Measurements from ENCODE around the gene NUPR1. TPM values are rescaled to one million over a fixed set of nuclear protein-coding genes. Genes with fewer than 3 reads are reported as not detected.
"Not testable (repeated sequence)": the region's sequence is repeated elsewhere in the genome, so short reads cannot be mapped to it uniquely, and the experiment has no call there.

NUPR1 gene
- polyA plus RNA-seq, 1 donor = 16.0 TPM

DNA sequence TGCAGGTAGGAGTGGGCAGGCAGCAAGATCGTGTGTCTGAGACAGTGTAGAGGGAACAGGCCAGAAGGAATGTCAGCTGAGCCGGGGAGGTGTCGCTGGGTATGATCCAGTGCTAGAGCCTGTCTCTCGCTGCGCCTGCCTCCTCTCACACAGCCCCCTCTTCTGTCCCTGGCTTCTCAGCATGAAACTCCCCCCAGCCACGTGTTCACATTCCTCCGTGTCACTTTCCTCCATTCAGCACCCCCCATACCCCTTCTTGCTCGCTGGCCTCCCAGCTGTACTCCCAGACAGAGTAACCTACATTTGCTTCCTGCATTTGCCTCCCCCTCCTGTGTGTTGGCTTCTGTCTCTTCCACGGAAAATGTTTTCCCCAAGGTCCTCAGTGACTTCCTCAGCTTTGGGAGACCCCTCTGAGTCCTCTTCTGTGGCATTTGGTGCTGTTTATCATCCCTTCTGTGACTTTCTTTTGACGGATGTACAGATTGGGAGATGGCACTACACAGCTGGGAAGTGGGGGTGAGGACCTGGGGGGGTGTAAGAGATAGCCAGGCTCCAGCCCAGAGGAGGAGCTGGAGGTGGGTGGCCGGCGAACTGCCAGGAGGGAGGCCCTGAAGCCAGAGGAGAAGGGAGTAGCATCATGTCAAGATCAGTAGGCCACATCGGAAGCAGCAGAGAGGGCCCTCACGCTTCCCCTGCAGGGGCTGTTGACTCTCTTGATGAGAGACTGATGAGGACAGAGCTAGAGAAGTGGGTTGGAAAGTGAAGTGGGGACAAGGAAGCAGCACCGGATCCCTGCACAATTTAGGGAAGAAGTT is 34.1 kb upstream of the NUPR1 start:
- peak in 1 of 2 donors; percentile 12 for DNase-seq
- Histone ChIP-seq H3K36me3 (ENCODE audit: control insufficient read depth, insufficient read depth, low read length) (no peaks in the 10 kb centered on the region), H3K27ac (ENCODE audit: low read length) (no peak overlapping the region), H3K27me3 (ENCODE audit: control insufficient read depth, insufficient read depth, low read length) (no peaks in the 10 kb centered on the region), H3K4me1 (ENCODE audit: control insufficient read depth, insufficient read depth, low read length) (no peaks in the 10 kb centered on the region), H3K4me3 (ENCODE audit: low read length) (no peak overlapping the region), H3K9me3 (ENCODE audit: control insufficient read depth, low read depth, low read length) (no peaks in the 10 kb centered on the region)
- WGBS (ENCODE audit: insufficient coverage, low lambda C conversion rate) = no CpG with 5 or more reads among the region's 15 CpGs

DNA sequence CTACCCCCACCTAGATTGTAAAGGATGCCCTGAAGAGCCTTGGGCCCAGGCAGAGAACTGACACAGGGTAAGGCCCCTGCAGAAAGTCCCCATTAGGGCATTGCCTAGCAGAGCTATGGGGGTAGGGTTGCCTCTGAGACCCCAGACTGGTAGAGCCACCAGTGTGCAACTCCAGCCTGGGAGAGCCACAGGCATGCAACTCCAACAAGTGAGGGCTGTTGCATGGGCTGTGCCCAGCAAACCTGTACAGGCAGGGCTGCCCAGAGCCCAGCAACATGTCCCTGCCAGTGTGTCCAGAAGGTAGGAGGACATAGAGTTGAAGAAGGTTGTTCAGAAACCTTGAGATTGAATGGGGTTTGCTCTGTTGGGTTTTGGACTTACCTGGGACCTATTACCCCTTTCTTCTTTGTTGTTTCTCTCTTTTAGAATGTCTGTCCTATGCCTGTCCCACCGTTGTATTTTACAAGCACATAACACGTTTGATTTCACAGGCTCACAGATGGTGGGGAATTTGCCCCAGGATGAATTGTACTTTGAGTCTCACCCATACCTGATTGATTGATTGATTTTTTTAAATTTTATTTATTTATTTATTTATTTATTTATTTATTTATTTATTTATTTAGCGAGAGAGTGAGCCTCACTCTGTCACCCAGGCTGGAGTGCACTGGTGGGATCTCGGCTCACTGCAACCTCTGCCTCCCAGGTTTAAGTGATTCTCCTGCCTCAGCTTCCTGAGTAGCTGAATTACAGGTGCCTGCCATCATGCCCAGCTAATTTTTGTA is 31.4 kb upstream of the NUPR1 start:
- H3K36me3 ChIP-seq (ENCODE audit: control insufficient read depth, insufficient read depth, low read length) = peaks cover 2% of the 10 kb centered on the region
- H3K27me3 ChIP-seq (ENCODE audit: control insufficient read depth, insufficient read depth, low read length) = no peaks in the 10 kb centered on the region
- no peak for DNase-seq
- H3K4me1 ChIP-seq (ENCODE audit: control insufficient read depth, insufficient read depth, low read length) = no peaks in the 10 kb centered on the region
- WGBS (ENCODE audit: insufficient coverage, low lambda C conversion rate) = 100% methylated on average over 1 of the region's 4 CpGs
- no peak overlapping the region for H3K4me3 ChIP-seq (ENCODE audit: low read length)
- no peaks in the 10 kb centered on the region for H3K9me3 ChIP-seq (ENCODE audit: control insufficient read depth, low read depth, low read length)
- H3K27ac ChIP-seq (ENCODE audit: low read length) = no peak overlapping the region

DNA sequence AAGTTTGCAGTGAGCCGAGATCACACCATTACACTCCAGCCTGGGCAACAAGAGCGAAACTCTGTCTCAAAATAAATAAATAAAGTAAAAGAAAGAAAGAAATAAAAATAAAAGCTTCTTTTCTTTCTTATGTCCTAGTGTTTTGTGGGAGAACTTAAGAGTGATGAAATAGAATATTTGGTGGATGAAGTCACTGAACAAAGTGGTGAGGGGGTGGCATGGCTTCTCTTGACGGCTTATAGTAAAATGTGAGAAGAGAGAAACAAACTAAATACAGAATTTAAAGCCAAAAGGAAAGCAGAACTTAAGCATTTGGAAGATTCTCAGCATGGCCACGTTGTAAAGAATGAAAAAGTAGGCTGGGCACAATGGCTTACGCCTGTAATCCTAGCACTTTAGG is 30.2 kb upstream of the NUPR1 start:
- Histone ChIP-seq H3K36me3 (ENCODE audit: control insufficient read depth, insufficient read depth, low read length) (peaks cover 4% of the 10 kb centered on the region), H3K27me3 (ENCODE audit: control insufficient read depth, insufficient read depth, low read length) (no peaks in the 10 kb centered on the region)
- WGBS (ENCODE audit: insufficient coverage, low lambda C conversion rate) = no CpG with 5 or more reads among the region's 5 CpGs

DNA sequence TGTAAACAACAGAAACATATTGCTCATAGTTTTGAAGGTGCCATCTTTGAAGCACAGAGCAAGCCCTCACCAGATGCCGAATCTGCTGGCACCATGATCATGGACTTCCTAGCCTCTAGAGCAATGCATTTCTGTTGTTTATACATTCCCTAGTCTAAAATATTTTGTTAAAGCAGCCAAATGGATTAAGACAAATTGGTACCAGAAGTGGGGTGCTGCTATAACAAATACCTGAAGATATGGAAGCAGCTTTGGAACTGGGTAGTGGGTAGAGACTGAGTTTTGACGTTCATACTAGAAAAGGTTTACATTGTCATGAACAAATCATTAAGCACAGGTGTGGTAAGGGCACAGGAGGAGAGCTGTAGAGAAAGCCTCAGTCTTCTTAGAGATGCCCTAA is 28.5 kb upstream of the NUPR1 start:
- WGBS (ENCODE audit: insufficient coverage, low lambda C conversion rate) = no CpG with 5 or more reads among the region's 2 CpGs
- no peak overlapping the region for H3K4me3 ChIP-seq (ENCODE audit: low read length)
- no peak for DNase-seq
- H3K27ac ChIP-seq (ENCODE audit: low read length) = no peak overlapping the region
- H3K4me1 ChIP-seq (ENCODE audit: control insufficient read depth, insufficient read depth, low read length) = no peaks in the 10 kb centered on the region
- H3K36me3 ChIP-seq (ENCODE audit: control insufficient read depth, insufficient read depth, low read length) = peaks cover 4% of the 10 kb centered on the region
- H3K27me3 ChIP-seq (ENCODE audit: control insufficient read depth, insufficient read depth, low read length) = no peaks in the 10 kb centered on the region
- H3K9me3 ChIP-seq (ENCODE audit: control insufficient read depth, low read depth, low read length) = no peaks in the 10 kb centered on the region

More for the DNA sequence above, 30.2 kb upstream of the NUPR1 start:
- Histone ChIP-seq H3K9me3 (ENCODE audit: control insufficient read depth, low read depth, low read length) (no peaks in the 10 kb centered on the region), H3K4me1 (ENCODE audit: control insufficient read depth, insufficient read depth, low read length) (no peaks in the 10 kb centered on the region), H3K27ac (ENCODE audit: low read length) (no peak overlapping the region), H3K4me3 (ENCODE audit: low read length) (no peak overlapping the region)
- DNase-seq = no peak

DNA sequence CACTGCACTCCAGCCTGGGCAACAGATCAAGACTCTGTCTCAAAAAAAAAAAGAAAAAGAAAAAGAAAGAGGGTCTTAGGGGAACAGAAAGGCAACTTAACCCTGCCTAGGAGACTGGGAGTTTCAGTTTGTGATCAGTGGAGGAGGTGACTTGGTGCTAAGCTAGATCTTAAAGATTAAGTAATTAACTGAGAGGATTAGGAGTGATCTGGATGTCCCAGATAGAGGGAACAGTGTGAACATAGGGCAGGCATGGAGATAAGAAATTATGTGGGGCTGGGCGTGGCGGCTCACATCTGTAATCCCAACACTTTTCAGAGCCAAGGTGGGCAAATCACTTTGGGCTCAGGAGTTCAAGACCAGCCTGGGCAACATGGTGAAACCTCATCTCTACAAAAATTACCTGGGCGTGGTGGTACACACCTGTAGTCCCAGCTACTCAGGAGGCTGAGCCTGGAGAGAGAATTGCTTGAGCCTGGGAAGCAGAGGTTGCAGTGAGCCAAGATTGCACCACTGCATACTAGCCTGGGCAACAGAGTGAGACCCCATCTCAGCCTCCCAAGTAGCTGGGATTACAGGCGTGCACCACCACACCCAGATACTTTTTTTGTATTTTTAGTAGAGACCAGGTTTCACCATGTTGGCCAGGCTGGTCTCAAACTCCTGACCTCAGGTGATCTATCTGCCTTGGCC is 27.6 kb upstream of the NUPR1 start:
- WGBS (ENCODE audit: insufficient coverage, low lambda C conversion rate) = no CpG with 5 or more reads among the region's 4 CpGs
- not testable (repeated sequence) for H3K4me3 ChIP-seq (ENCODE audit: low read length); H3K27ac ChIP-seq (ENCODE audit: low read length); H3K4me1 ChIP-seq (ENCODE audit: control insufficient read depth, insufficient read depth, low read length); H3K36me3 ChIP-seq (ENCODE audit: control insufficient read depth, insufficient read depth, low read length); DNase-seq; H3K27me3 ChIP-seq (ENCODE audit: control insufficient read depth, insufficient read depth, low read length); H3K9me3 ChIP-seq (ENCODE audit: control insufficient read depth, low read depth, low read length)

DNA sequence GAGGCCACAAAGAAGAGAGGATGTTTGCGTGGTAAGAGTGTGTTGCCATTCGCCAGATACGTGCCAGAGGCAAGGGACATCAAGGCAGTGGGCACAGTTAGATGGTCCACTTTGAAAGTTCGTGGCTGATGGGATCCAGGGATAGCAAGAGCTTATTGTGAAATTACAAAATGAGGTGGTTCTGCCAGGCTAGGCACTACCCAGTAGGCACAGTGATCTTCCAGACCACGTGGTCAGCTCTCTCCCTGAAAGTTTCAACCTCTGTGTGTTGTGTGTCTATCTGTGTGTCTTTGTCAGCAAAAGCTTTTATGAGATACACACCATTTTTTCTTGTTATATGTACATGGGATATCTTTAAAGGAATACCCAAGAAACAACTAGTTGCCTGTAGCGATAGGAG is 24.4 kb upstream of the NUPR1 start:
- H3K4me1 ChIP-seq (ENCODE audit: control insufficient read depth, insufficient read depth, low read length) = no peaks in the 10 kb centered on the region
- H3K9me3 ChIP-seq (ENCODE audit: control insufficient read depth, low read depth, low read length) = no peaks in the 10 kb centered on the region
- no peak overlapping the region for H3K27ac ChIP-seq (ENCODE audit: low read length)
- DNase-seq = no peak
- H3K36me3 ChIP-seq (ENCODE audit: control insufficient read depth, insufficient read depth, low read length) = peaks cover 12% of the 10 kb centered on the region
- H3K27me3 ChIP-seq (ENCODE audit: control insufficient read depth, insufficient read depth, low read length) = no peaks in the 10 kb centered on the region
- 100% methylated on average over 1 of the region's 6 CpGs for WGBS (ENCODE audit: insufficient coverage, low lambda C conversion rate)
- H3K4me3 ChIP-seq (ENCODE audit: low read length) = no peak overlapping the region

DNA sequence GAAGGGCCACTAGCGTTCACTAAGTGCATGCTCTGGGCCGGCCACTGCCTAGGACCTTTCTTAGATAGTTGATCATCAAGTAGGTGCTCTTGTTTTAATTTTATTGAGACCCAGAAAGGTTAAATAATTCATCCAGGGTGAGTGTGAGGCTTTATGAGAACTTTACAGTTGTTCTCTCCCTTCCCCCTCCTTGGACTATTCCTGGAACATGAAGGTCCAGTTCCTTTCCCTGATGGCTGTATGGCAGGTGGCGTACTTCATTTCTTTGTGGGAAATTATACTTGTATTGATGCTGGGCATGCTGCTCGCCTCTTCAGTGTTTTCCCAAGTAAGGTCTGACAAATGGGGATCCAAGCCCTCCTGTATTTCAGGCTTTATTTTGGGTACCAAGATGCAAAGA is 23.4 kb upstream of the NUPR1 start:
- H3K4me1 ChIP-seq (ENCODE audit: control insufficient read depth, insufficient read depth, low read length) = no peaks in the 10 kb centered on the region
- WGBS (ENCODE audit: insufficient coverage, low lambda C conversion rate) = 100% methylated on average over 1 of the region's 4 CpGs
- no peak for DNase-seq
- H3K9me3 ChIP-seq (ENCODE audit: control insufficient read depth, low read depth, low read length) = no peaks in the 10 kb centered on the region
- no peak overlapping the region for H3K27ac ChIP-seq (ENCODE audit: low read length)
- H3K27me3 ChIP-seq (ENCODE audit: control insufficient read depth, insufficient read depth, low read length) = no peaks in the 10 kb centered on the region
- peaks cover 19% of the 10 kb centered on the region for H3K36me3 ChIP-seq (ENCODE audit: control insufficient read depth, insufficient read depth, low read length)
- no peak overlapping the region for H3K4me3 ChIP-seq (ENCODE audit: low read length)

DNA sequence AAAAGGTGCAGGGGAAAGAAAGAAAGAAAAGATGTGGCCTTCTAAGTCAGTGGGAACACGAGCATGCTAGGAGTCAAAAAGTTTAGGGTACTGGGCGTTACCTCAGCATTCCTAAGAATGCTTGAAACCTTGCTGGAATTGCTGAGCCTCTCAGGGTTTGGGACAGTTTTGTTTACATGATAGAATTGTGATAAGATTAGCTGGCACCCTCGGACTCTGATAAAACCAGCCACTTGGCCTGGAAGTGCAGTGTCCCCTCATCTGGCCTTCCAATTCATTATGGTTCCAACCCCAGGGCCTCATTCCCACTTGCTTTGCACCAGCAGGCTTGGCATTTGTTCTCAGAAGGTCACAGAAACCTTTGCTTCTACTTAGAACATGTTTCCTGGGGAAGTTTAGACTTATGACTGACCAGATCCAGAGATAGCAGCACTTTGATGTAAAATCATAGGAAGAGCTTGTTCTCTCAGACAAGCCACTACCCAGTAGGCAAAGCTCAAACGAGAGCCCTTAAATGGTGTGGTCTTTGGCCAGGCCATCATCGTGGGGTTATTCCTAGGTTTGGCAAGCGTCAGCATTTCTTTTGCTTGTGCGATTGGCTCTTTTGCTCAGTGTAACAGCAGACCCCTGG is 22.9 kb upstream of the NUPR1 start:
- DNase-seq = no peak
- H3K4me3 ChIP-seq (ENCODE audit: low read length) = no peak overlapping the region
- H3K27ac ChIP-seq (ENCODE audit: low read length) = no peak overlapping the region
- H3K27me3 ChIP-seq (ENCODE audit: control insufficient read depth, insufficient read depth, low read length) = no peaks in the 10 kb centered on the region
- 33% methylated on average over 1 of the region's 7 CpGs for WGBS (ENCODE audit: insufficient coverage, low lambda C conversion rate)
- H3K9me3 ChIP-seq (ENCODE audit: control insufficient read depth, low read depth, low read length) = no peaks in the 10 kb centered on the region
- H3K36me3 ChIP-seq (ENCODE audit: control insufficient read depth, insufficient read depth, low read length) = peaks cover 22% of the 10 kb centered on the region
- no peaks in the 10 kb centered on the region for H3K4me1 ChIP-seq (ENCODE audit: control insufficient read depth, insufficient read depth, low read length)

DNA sequence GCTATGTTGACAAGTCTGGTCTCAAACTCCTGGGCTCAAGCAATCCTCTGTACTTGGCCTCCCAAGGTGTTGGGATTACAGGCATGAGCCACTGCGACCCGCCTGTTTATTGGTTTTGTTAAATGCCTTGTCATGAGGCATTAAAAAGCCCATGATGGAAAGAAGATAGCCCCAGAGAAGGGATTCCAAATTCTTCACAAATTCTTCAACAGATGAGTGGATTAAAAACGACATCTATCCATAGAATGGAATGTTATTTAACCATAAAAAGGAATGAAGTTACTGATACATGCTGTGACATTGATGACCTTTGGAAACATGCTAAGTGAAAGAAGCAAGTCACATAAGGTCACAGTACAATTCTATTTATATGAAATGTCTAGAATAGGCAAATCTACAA is 19.7 kb upstream of the NUPR1 start:
- peaks cover 20% of the 10 kb centered on the region for H3K36me3 ChIP-seq (ENCODE audit: control insufficient read depth, insufficient read depth, low read length)
- H3K4me1 ChIP-seq (ENCODE audit: control insufficient read depth, insufficient read depth, low read length) = peaks cover 4% of the 10 kb centered on the region
- H3K27me3 ChIP-seq (ENCODE audit: control insufficient read depth, insufficient read depth, low read length) = no peaks in the 10 kb centered on the region
- no peak for DNase-seq
- 71% methylated on average over 1 of the region's 3 CpGs for WGBS (ENCODE audit: insufficient coverage, low lambda C conversion rate)
- no peak overlapping the region for H3K27ac ChIP-seq (ENCODE audit: low read length)
- H3K9me3 ChIP-seq (ENCODE audit: control insufficient read depth, low read depth, low read length) = no peaks in the 10 kb centered on the region
- H3K4me3 ChIP-seq (ENCODE audit: low read length) = no peak overlapping the region

DNA sequence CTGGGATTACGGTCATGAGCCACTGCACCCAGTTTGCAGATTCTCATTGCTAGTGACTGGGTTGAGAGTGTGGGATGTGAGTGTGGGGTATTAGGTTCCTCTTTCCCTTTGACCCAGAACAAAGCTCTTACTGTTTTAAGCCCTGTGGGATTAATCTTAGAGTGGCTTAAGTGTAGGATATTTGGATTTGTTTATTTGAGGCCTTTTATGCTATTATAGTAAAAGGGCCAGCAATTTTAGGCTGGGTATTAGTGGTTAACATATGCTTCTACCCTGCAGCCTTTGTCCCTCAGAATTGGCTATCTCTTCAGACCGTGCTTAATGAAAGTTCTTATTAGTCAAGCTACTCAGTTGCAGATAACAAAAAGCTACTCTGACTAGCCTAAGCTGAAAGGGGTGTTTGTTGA is 18.1 kb upstream of the NUPR1 start:
- H3K27me3 ChIP-seq (ENCODE audit: control insufficient read depth, insufficient read depth, low read length) = no peaks in the 10 kb centered on the region
- H3K4me3 ChIP-seq (ENCODE audit: low read length) = no peak overlapping the region
- DNase-seq = no peak
- H3K36me3 ChIP-seq (ENCODE audit: control insufficient read depth, insufficient read depth, low read length) = peaks cover 20% of the 10 kb centered on the region
- no peak overlapping the region for H3K27ac ChIP-seq (ENCODE audit: low read length)
- no peaks in the 10 kb centered on the region for H3K9me3 ChIP-seq (ENCODE audit: control insufficient read depth, low read depth, low read length)
- WGBS (ENCODE audit: insufficient coverage, low lambda C conversion rate) = no CpG with 5 or more reads among the region's 2 CpGs
- H3K4me1 ChIP-seq (ENCODE audit: control insufficient read depth, insufficient read depth, low read length) = peaks cover 4% of the 10 kb centered on the region

Measured in large intestine (tissue), 3 donors.